Prostate gland (tissue), 2 donors: ENCODE measurements around the gene OGDH. TPM values are rescaled to one million over a fixed set of nuclear protein-coding genes. Genes with fewer than 3 reads are reported as not detected.

Experiments used
- DNase-seq: peaks from one replicate; pipeline ENCODE4 v3.0.0-alpha.2; 2019; ENCODE audit warnings: low spot score
- H3K27ac ChIP-seq, 2 donors: fragments of 200-600 bp; sonication (generic); 2 replicates each; pipeline ENCODE4 v1.5.1; 2017 to 2019
- H3K27me3 ChIP-seq: fragments of 200-600 bp; sonication (generic); replicated peaks from 2 replicates; pipeline ENCODE4 v1.5.1; 2019; ENCODE audit not compliant: insufficient read depth
- H3K36me3 ChIP-seq, 2 donors: fragments of 200-600 bp; sonication (generic); 1 replicate in 1 of 2; 2 replicates in 1 of 2; pipeline versions ENCODE4 v1.5.1 to v1.8.1; 2017 to 2019
- H3K4me1 ChIP-seq: fragments of 200-600 bp; sonication (generic); replicated peaks from 2 replicates; pipeline ENCODE4 v1.5.1; 2019
- H3K4me3 ChIP-seq, 2 donors: fragments of 200-600 bp; sonication (generic); 2 replicates each; pipeline ENCODE4 v1.5.1; 2017 to 2019
- H3K9me3 ChIP-seq: fragments of 200-600 bp; sonication (generic); 2 replicates; pipeline ENCODE4 v1.5.1; 2017
- POLR2A ChIP-seq: fragments of 450-650 bp; IDR thresholded peaks from one replicate; pipeline ENCODE4 v1.6.1; 2016; ENCODE audit warnings: antibody characterized with exemption, mild to moderate bottlenecking
- POLR2AphosphoS5 ChIP-seq: sonication (generic); formaldehyde crosslinking; IDR thresholded peaks from one replicate; pipeline ENCODE4 v1.6.1; 2017; ENCODE audit warnings: antibody characterized with exemption
- WGBS: methylation state at CpG from one replicate; pipeline ENCODE4 v1.1.5; 2018; 5-methylcytosine and 5-hydroxymethylcytosine counted together
- intact Hi-C: fragments of 100-400 bp; cut with DNase I; formaldehyde crosslinking; loops from one replicate; pipeline ENCODE4 v1.14.2; 2022
- total RNA-seq, 2 donors: library from RNA; depleted of rRNA; stranded (reverse); fragments of >200 nt; gene quantifications; one replicate each; pipeline ENCODE4 v1.1.0, GENCODE V29; 2016
- TF ChIP-seq, protein P1 (sequence below), 4 experiments: fragments of 200-600 bp in 2 of 4; fragments of 450-650 bp in 2 of 4; sonication (generic) in 2 of 4; IDR thresholded peaks; 1 replicate in 3 of 4; 2 replicates in 1 of 4; pipeline ENCODE4 v1.5.1; 2016 to 2019; ENCODE audit warnings: antibody characterized with exemption in 4 of 4, mild to moderate bottlenecking in 2 of 4, moderate library complexity in 2 of 4

OGDH gene
- total RNA-seq, 2 donors from 2014 or later, result 70.4 to 96.9 TPM

DNA sequence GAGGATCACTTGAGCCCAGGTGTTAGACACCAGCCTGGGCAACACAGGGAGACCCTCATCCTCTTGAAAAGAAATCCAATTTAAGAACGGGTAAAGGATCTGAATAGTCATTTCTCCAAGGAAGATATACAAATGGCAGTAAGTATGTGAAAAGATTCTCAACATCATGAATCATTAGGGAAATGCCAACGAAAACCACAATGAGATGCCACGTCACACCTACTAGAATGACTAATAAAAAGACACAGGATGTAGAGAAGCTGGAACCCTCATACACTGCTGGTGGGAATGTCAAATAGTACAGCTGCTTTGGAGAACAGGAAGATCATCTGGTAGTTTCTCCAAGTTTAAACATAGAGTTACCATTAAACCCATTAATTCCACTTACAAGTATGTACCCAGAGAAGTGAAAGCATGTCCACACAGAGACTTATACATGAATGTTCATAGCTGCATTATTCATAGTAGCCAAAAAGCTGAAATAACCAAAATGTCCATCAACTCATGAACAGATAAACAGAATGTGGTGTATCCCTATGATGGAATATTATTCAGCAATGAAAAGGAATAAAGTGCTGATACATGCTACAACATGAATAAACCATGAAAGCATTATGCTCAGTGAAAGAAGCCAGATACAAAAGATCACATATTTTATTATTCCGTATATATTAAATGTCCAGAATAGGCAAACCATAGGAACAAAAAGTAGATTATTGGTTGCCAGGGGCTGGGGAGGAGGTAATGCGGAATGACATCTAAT, 129.2 kb downstream of the OGDH start:
- H3K9me3 ChIP-seq, result no peaks in the 10 kb centered on the region
- H3K4me3 ChIP-seq, result no peak overlapping the region
- no peaks in the 10 kb centered on the region for H3K27me3 ChIP-seq
- TF ChIP-seq POLR2A, result no peak
- no peak for TF ChIP-seq POLR2AphosphoS5
- TF ChIP-seq, protein P1, sequence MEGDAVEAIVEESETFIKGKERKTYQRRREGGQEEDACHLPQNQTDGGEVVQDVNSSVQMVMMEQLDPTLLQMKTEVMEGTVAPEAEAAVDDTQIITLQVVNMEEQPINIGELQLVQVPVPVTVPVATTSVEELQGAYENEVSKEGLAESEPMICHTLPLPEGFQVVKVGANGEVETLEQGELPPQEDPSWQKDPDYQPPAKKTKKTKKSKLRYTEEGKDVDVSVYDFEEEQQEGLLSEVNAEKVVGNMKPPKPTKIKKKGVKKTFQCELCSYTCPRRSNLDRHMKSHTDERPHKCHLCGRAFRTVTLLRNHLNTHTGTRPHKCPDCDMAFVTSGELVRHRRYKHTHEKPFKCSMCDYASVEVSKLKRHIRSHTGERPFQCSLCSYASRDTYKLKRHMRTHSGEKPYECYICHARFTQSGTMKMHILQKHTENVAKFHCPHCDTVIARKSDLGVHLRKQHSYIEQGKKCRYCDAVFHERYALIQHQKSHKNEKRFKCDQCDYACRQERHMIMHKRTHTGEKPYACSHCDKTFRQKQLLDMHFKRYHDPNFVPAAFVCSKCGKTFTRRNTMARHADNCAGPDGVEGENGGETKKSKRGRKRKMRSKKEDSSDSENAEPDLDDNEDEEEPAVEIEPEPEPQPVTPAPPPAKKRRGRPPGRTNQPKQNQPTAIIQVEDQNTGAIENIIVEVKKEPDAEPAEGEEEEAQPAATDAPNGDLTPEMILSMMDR (IDR thresholded peaks at IDR 0.05), result no peak
- H3K36me3 ChIP-seq, result no peaks in the 10 kb centered on the region
- H3K27ac ChIP-seq, result no peak overlapping the region
- 73% methylated on average over 5 of the region's 5 CpGs for WGBS
- intact Hi-C loops, result no loop called here
- no peaks in the 10 kb centered on the region for H3K4me1 ChIP-seq
- no peak for DNase-seq

DNA sequence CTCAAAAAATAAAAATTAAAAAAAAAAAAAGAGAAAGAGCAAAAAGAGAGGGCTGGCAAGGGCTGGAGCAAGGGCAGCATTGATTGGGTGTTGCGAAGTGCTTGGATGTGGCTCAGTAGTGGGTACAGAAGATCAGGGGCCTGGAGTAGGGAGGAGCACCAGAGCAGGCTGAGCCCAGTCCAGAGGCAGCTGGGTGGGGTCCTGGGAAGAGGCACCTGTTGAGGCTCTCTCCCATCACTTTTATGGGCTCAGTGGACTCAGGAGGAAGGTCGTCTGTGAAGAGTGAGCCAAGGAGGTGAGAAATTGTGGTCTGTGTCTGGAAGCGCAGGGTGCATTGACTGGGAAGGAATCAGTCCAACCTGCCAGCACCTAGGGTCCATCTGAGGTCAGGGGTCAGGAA, 130.5 kb downstream of the OGDH start:
- DNase-seq, result no peak

DNA sequence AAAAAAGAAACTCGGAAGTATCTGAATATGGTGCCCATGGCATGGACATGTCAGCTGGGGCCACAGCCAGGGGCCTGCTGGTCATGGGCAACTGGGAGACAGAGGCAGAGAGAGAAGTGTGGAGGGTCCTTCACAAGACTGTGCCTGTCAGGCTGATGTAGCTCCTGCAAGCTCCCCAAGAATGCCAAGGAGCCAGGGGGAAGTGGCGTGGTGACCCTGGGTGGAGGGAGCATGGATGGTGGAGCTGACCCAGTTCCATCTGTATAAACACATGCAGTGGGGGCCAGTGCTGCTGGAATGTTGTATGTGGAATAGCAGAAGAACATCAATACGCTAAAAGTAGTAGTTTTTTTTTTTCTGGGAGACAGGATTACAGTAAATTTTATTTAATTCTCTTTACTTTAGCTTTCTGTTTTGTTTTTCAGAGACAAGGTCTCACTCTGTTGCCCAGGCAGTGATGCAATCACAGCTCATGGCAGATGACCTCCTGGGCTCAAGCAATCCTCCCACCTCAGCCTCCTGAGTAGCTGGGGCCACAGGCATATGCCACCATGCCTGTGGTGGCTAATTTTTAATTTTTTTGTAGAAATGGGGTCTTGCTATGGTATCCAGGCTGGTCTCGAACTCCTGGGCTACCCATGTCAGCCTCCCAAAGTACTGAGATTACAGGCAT, 131.8 kb downstream of the OGDH start:
- intact Hi-C loops, result no loop called here
- 93% methylated on average over 4 of the region's 4 CpGs for WGBS

More for the DNA sequence above, 130.5 kb downstream of the OGDH start:
- Histone ChIP-seq H3K27me3 (no peaks in the 10 kb centered on the region), H3K36me3 (no peaks in the 10 kb centered on the region), H3K4me1 (no peaks in the 10 kb centered on the region), H3K27ac (no peak overlapping the region), H3K4me3 (no peak overlapping the region), H3K9me3 (no peaks in the 10 kb centered on the region)
- 78% methylated on average over 3 of the region's 3 CpGs for WGBS
- intact Hi-C loops, result no loop called here
- TF ChIP-seq, protein P1 (IDR thresholded peaks at IDR 0.05), result no peak
- TF ChIP-seq POLR2A (no peak), POLR2AphosphoS5 (no peak)

DNA sequence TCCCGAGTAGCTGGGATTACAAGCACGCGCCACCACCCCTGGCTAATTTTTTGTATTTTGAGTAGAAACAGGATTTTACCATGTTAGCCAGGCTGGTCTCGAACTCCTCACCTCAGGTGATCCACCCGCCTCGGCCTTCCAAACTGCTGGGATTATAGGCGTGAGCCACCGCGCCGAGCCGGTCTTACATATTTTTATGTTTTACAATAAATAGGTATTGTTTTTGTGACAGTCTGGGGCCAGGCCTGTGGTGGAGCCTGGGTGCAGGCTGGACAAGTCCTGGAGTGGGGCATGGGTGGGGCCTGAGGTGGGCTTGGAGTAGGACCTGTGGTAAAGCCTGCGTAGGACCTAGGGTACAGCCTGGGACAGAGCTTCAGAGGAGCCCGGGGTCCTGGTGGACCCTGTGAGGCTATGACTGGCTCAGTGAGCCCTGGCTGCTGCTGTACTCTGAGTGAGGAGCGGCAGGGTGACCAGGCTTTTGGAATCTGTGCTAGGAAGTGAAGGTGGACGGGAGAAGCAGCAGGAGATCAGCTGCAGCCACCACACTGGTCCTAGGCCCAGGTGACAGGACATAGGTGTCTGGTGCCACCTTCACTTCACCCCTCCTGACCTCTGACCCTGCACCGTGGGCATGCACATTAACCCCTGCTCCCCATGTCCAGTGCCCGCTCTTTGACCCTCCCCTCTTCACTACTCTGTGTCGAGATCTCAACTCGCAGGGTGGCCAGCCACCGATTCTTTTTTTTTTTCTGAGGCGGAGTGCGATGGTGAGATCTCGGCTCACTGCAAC, 132.6 kb downstream of the OGDH start:
- Histone ChIP-seq H3K4me1 (no peaks in the 10 kb centered on the region), H3K27ac (no peak overlapping the region), H3K27me3 (no peaks in the 10 kb centered on the region), H3K4me3 (no peak overlapping the region), H3K9me3 (no peaks in the 10 kb centered on the region), H3K36me3 (no peaks in the 10 kb centered on the region)
- WGBS, result 93% methylated on average over 23 of the region's 23 CpGs
- DNase-seq, result no peak
- TF ChIP-seq POLR2AphosphoS5, result no peak
- TF ChIP-seq POLR2A, result no peak
- TF ChIP-seq, protein P1 (IDR thresholded peaks at IDR 0.05), result no peak
- intact Hi-C loops, result no loop called here

More for the DNA sequence above, 131.8 kb downstream of the OGDH start:
- no peaks in the 10 kb centered on the region for H3K4me1 ChIP-seq
- H3K27ac ChIP-seq, result no peak overlapping the region
- no peak for DNase-seq
- H3K27me3 ChIP-seq, result no peaks in the 10 kb centered on the region
- no peak overlapping the region for H3K4me3 ChIP-seq
- no peaks in the 10 kb centered on the region for H3K36me3 ChIP-seq
- TF ChIP-seq, protein P1 (IDR thresholded peaks at IDR 0.05), result no peak
- no peak for TF ChIP-seq POLR2A
- no peak for TF ChIP-seq POLR2AphosphoS5
- H3K9me3 ChIP-seq, result no peaks in the 10 kb centered on the region
